Trophoblast cell (in vitro differentiated cells and primary cell): ENCODE results near the gene PDE4B.

Experiments used
- DNase-seq, 2 donors: peaks; one replicate each; pipeline ENCODE4 v3.0.0-alpha.2; 2016
- H2AFZ ChIP-seq: 2 replicates; pipeline ENCODE4 v1.6.1; 2013; ENCODE audit warnings: low read length, moderate library complexity, mild to moderate bottlenecking; ENCODE audit not compliant: insufficient read depth, poor library complexity
- H2AK5ac ChIP-seq: 2 replicates; pipeline ENCODE4 v1.6.1; 2013; ENCODE audit warnings: mild to moderate bottlenecking, low read length
- H2BK120ac ChIP-seq: 2 replicates; pipeline ENCODE4 v1.6.1; 2013; ENCODE audit warnings: low read length, mild to moderate bottlenecking, moderate library complexity; ENCODE audit not compliant: insufficient read depth, poor library complexity
- H2BK12ac ChIP-seq: 2 replicates; pipeline ENCODE4 v1.6.1; 2013; ENCODE audit warnings: mild to moderate bottlenecking, low read length, moderate library complexity
- H2BK5ac ChIP-seq: 2 replicates; pipeline ENCODE4 v1.6.1; 2013; ENCODE audit warnings: low read length, low read depth, moderate library complexity, mild to moderate bottlenecking; ENCODE audit not compliant: poor library complexity
- H3K14ac ChIP-seq: 2 replicates; pipeline ENCODE4 v1.6.1; 2013; ENCODE audit warnings: mild to moderate bottlenecking, low read length
- H3K18ac ChIP-seq: 2 replicates; pipeline ENCODE4 v1.6.1; 2013; ENCODE audit warnings: mild to moderate bottlenecking, low read length
- H3K23ac ChIP-seq: 2 replicates; pipeline ENCODE4 v1.6.1; 2013; ENCODE audit warnings: low read length
- H3K27ac ChIP-seq: 2 replicates; pipeline ENCODE4 v1.5.1; 2013; ENCODE audit warnings: low read depth, mild to moderate bottlenecking, inconsistent platforms, low read length, moderate library complexity
- H3K27me3 ChIP-seq: 2 replicates; pipeline ENCODE4 v1.6.1; 2013; ENCODE audit warnings: inconsistent platforms, mild to moderate bottlenecking, low read length, moderate library complexity; ENCODE audit not compliant: insufficient read depth
- H3K36me3 ChIP-seq, 2 experiments: 1 replicate in 1 of 2; 2 replicates in 1 of 2; pipeline ENCODE4 v1.6.1; 2013; ENCODE audit warnings: low read length in 2 of 2, mild to moderate bottlenecking in 2 of 2, moderate library complexity in 1 of 2; ENCODE audit not compliant: insufficient read depth in 2 of 2, control insufficient read depth in 1 of 2
- H3K4ac ChIP-seq: 2 replicates; pipeline ENCODE4 v1.6.1; 2013; ENCODE audit warnings: low read depth, mild to moderate bottlenecking, low read length, moderate library complexity
- H3K4me1 ChIP-seq, 2 experiments: 1 replicate in 1 of 2; 2 replicates in 1 of 2; pipeline ENCODE4 v1.6.1; 2013; ENCODE audit warnings: low read length in 2 of 2, mild to moderate bottlenecking in 2 of 2, moderate library complexity in 1 of 2; ENCODE audit not compliant: insufficient read depth in 2 of 2, control insufficient read depth in 1 of 2
- H3K4me2 ChIP-seq: 2 replicates; pipeline ENCODE4 v1.6.1; 2013; ENCODE audit warnings: inconsistent platforms, mild to moderate bottlenecking, low read length, moderate library complexity
- H3K4me3 ChIP-seq: 2 replicates; pipeline ENCODE4 v1.5.1; 2013; ENCODE audit warnings: mild to moderate bottlenecking, low read depth, low read length, inconsistent platforms
- H3K79me1 ChIP-seq: one replicate; pipeline ENCODE4 v1.6.1; 2013; ENCODE audit warnings: low read length
- H3K79me2 ChIP-seq: 2 replicates; pipeline ENCODE4 v1.6.1; 2013; ENCODE audit warnings: low read length, mild to moderate bottlenecking; ENCODE audit not compliant: control insufficient read depth, insufficient read depth, poor library complexity
- H3K9ac ChIP-seq: 2 replicates; pipeline ENCODE4 v1.6.1; 2013; ENCODE audit warnings: mild to moderate bottlenecking, low read length
- H3K9me3 ChIP-seq: 2 replicates; pipeline ENCODE4 v1.6.1; 2013; ENCODE audit warnings: low read depth, mild to moderate bottlenecking, control low read depth, inconsistent platforms, low read length; ENCODE audit not compliant: insufficient read depth
- H4K12ac ChIP-seq: 2 replicates; pipeline ENCODE4 v1.6.1; 2013; ENCODE audit warnings: low read depth, mild to moderate bottlenecking, low read length, moderate library complexity
- H4K8ac ChIP-seq: 2 replicates; pipeline ENCODE4 v1.6.1; 2013; ENCODE audit warnings: low read depth, mild to moderate bottlenecking, low read length, moderate library complexity
- H4K91ac ChIP-seq: one replicate; pipeline ENCODE4 v1.6.1; 2013; ENCODE audit warnings: low read depth, mild to moderate bottlenecking, low read length, moderate library complexity
- WGBS: extraction: QIAGEN DNeasy Blood & Tissue Kit; methylation state at CpG from one replicate; pipeline ENCODE4 v1.1.7; 2013; ENCODE audit warnings: missing lambda C conversion rate; ENCODE audit not compliant: insufficient read length, insufficient coverage; ENCODE audit errors: extremely low coverage; 5-methylcytosine and 5-hydroxymethylcytosine counted together

Gene PDE4B

DNA sequence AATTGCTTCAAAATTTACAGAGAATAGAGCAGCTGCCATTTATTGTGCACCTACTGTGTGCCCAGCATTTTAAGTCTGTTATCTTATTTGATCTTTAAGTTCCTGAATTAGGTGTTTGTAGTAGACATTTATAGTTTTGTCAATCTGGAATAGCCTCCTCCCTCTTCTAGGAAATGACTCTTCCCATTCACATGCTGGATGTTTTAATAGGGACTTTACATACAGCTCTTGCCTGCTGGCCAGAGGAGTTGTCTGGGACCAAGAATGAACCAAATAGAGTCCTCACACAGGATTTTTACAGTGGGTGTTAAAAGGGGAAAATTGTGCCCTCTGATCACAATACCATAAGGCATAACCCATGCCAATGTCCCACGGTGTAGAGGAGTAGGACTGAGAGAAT, 367.1 kb downstream of the PDE4B start:
- Histone ChIP-seq H3K23ac (no peak overlapping the region), H4K12ac (no peak overlapping the region), H2BK12ac (no peak overlapping the region), H3K9me3 (no peaks in the 10 kb centered on the region), H3K4me2 (no peak overlapping the region), H3K27ac (no peak overlapping the region), H3K14ac (no peak overlapping the region), H3K79me1 (no peaks in the 10 kb centered on the region), H3K27me3 (no peaks in the 10 kb centered on the region), H4K8ac (no peak overlapping the region), H2AFZ (no peak overlapping the region), H3K79me2 (no peaks in the 10 kb centered on the region), H2BK5ac (no peak overlapping the region), H4K91ac (no peak overlapping the region), H3K18ac (no peak overlapping the region), H2BK120ac (no peak overlapping the region), H3K4me1 (no peaks in the 10 kb centered on the region), H3K36me3 (no peaks in the 10 kb centered on the region), H3K4me3 (no peak overlapping the region), H3K9ac (no peak overlapping the region), H2AK5ac (no peak overlapping the region), H3K4ac (no peak overlapping the region)
- DNase-seq: no peak
- WGBS: no CpG with 5 or more reads among the region's 1 CpG

- no peak overlapping the region for H3K4me3 ChIP-seq
- no peak overlapping the region for H2AFZ ChIP-seq
- no peaks in the 10 kb centered on the region for H3K27me3 ChIP-seq
- no peaks in the 10 kb centered on the region for H3K36me3 ChIP-seq
- no peak overlapping the region for H2BK12ac ChIP-seq
- no peak overlapping the region for H2BK5ac ChIP-seq
- H3K14ac ChIP-seq: no peak overlapping the region
- H4K91ac ChIP-seq: no peak overlapping the region
- no peaks in the 10 kb centered on the region for H3K4me1 ChIP-seq
- H2AK5ac ChIP-seq: no peak overlapping the region
- no peak overlapping the region for H3K23ac ChIP-seq
- no peak overlapping the region for H4K12ac ChIP-seq
- WGBS: no CpG with 5 or more reads among the region's 1 CpG
- no peaks in the 10 kb centered on the region for H3K79me2 ChIP-seq
- no peak overlapping the region for H3K9ac ChIP-seq
- H3K4ac ChIP-seq: no peak overlapping the region
- no peak overlapping the region for H3K27ac ChIP-seq
- H4K8ac ChIP-seq: no peak overlapping the region
- H3K18ac ChIP-seq: no peak overlapping the region
- H3K9me3 ChIP-seq: no peaks in the 10 kb centered on the region
- H2BK120ac ChIP-seq: no peak overlapping the region
- no peak overlapping the region for H3K4me2 ChIP-seq
- no peak for DNase-seq
- no peaks in the 10 kb centered on the region for H3K79me1 ChIP-seq
Observed at GRCh38 chr1:66160719-66161118, 368.0 kb downstream of the PDE4B start.

GRCh38 chr1:66166753-66167152, 374.1 kb downstream of the PDE4B start:
- no CpG with 5 or more reads among the region's 3 CpGs for WGBS
- no peak overlapping the region for H4K12ac ChIP-seq

DNA sequence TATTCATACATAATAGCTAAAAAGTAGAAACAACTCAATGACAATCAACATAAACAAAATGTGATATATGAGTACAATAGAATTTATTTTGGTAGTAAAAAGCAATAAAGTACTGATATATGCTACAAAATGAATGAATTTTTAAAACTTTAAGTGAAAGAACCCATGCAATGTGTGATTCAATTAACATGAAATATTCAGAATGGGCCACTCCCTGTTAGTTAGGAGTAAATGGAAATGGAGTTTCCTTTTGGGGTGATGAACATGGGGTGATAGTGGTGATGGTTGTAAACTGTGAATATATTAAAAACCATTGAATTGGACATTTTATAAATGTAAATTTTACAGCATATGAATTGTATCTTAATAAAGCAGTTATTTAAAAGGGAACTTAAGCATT, 374.6 kb downstream of the PDE4B start:
- Histone ChIP-seq H3K79me1 (no peaks in the 10 kb centered on the region), H4K91ac (no peak overlapping the region)

More at GRCh38 chr1:66166753-66167152, 374.1 kb downstream of the PDE4B start:
- H3K14ac ChIP-seq: no peak overlapping the region
- H4K91ac ChIP-seq: no peak overlapping the region
- no peak overlapping the region for H3K23ac ChIP-seq
- no peak overlapping the region for H3K27ac ChIP-seq
- no peak overlapping the region for H2AFZ ChIP-seq
- H4K8ac ChIP-seq: no peak overlapping the region
- no peaks in the 10 kb centered on the region for H3K27me3 ChIP-seq
- H2BK120ac ChIP-seq: no peak overlapping the region
- no peak for DNase-seq
- H2BK5ac ChIP-seq: no peak overlapping the region
- no peaks in the 10 kb centered on the region for H3K36me3 ChIP-seq
- H2AK5ac ChIP-seq: no peak overlapping the region
- no peak overlapping the region for H3K18ac ChIP-seq
- H3K9me3 ChIP-seq: no peaks in the 10 kb centered on the region
- H3K4me3 ChIP-seq: no peak overlapping the region
- H3K9ac ChIP-seq: no peak overlapping the region
- no peaks in the 10 kb centered on the region for H3K4me1 ChIP-seq
- no peaks in the 10 kb centered on the region for H3K79me1 ChIP-seq
- H3K4ac ChIP-seq: no peak overlapping the region
- H3K79me2 ChIP-seq: no peaks in the 10 kb centered on the region
- no peak overlapping the region for H3K4me2 ChIP-seq
- H2BK12ac ChIP-seq: no peak overlapping the region

More for the DNA sequence above, 374.6 kb downstream of the PDE4B start:
- no peaks in the 10 kb centered on the region for H3K27me3 ChIP-seq
- no peak overlapping the region for H3K23ac ChIP-seq
- no peak overlapping the region for H2AFZ ChIP-seq
- H3K4me1 ChIP-seq: no peaks in the 10 kb centered on the region
- DNase-seq: no peak
- no peak overlapping the region for H3K14ac ChIP-seq
- H4K12ac ChIP-seq: no peak overlapping the region
- no peaks in the 10 kb centered on the region for H3K36me3 ChIP-seq
- no peaks in the 10 kb centered on the region for H3K9me3 ChIP-seq
- no peak overlapping the region for H2BK5ac ChIP-seq
- H3K4me3 ChIP-seq: no peak overlapping the region
- H3K27ac ChIP-seq: no peak overlapping the region
- no peak overlapping the region for H2AK5ac ChIP-seq
- no peak overlapping the region for H3K18ac ChIP-seq
- H3K9ac ChIP-seq: no peak overlapping the region
- no peaks in the 10 kb centered on the region for H3K79me2 ChIP-seq
- no peak overlapping the region for H2BK120ac ChIP-seq
- H4K8ac ChIP-seq: no peak overlapping the region
- H2BK12ac ChIP-seq: no peak overlapping the region
- no peak overlapping the region for H3K4me2 ChIP-seq
- no peak overlapping the region for H3K4ac ChIP-seq
